ENCODE measurements around the gene CXCL1.

DNA sequence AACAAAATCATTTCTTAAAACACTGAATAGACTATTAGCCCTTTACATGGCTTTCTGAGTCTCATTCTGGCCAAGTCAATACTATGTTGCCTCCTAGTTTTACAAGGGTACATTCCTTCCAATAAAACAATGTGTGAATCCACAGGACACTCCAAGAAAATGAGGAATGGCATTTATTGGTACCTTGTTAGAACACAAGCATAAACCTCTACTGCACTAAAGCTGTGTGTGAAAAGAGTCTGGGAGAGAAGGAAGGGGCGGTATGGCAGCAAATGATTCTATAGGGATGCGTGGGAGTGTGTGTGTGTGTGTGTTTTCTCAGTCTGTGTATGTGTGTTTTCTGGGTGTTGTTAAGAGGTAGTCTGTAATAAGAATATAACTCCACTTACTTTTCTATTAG, 48.9 kb downstream of the CXCL1 start:
- TF ChIP-seq, protein P1, sequence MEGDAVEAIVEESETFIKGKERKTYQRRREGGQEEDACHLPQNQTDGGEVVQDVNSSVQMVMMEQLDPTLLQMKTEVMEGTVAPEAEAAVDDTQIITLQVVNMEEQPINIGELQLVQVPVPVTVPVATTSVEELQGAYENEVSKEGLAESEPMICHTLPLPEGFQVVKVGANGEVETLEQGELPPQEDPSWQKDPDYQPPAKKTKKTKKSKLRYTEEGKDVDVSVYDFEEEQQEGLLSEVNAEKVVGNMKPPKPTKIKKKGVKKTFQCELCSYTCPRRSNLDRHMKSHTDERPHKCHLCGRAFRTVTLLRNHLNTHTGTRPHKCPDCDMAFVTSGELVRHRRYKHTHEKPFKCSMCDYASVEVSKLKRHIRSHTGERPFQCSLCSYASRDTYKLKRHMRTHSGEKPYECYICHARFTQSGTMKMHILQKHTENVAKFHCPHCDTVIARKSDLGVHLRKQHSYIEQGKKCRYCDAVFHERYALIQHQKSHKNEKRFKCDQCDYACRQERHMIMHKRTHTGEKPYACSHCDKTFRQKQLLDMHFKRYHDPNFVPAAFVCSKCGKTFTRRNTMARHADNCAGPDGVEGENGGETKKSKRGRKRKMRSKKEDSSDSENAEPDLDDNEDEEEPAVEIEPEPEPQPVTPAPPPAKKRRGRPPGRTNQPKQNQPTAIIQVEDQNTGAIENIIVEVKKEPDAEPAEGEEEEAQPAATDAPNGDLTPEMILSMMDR (IDR thresholded peaks at IDR 0.05; ENCODE audit: borderline replicate concordance, extremely low read depth, low read length, poor library complexity, severe bottlenecking): no peak
- no peak for TF ChIP-seq EZH2 (IDR thresholded peaks at IDR 0.05; ENCODE audit: borderline replicate concordance, low read depth, low read length, severe bottlenecking)
